Esophagus squamous epithelium (tissue), 5 donors: Measurements from ENCODE around the gene LMF1. TPM values are rescaled to one million over a fixed set of nuclear protein-coding genes. Genes with fewer than 3 reads are reported as not detected.

Experiments
- DNase-seq: peaks from one replicate; lab custom pipeline; 2025; lab: John Stamatoyannopoulos, UW
- H3K27ac ChIP-seq, 4 donors: fragments of 200-600 bp; sonication (generic); one replicate each; pipeline ENCODE4 v1.5.1; 2016 to 2019; ENCODE audit warnings: mild to moderate bottlenecking in 1 of 4
- H3K27me3 ChIP-seq, 4 donors: fragments of 200-600 bp; sonication (generic); 1 replicate in 3 of 4; 2 replicates in 1 of 4; pipeline versions ENCODE4 v1.5.1 to v1.6.0; 2017 to 2021; ENCODE audit warnings: antibody characterized with exemption in 1 of 4
- H3K36me3 ChIP-seq, 3 donors: fragments of 200-600 bp; sonication (generic); one replicate each; pipeline ENCODE4 v1.5.1; 2016 to 2019
- H3K4me1 ChIP-seq, 3 donors: fragments of 200-600 bp; sonication (generic); one replicate each; pipeline ENCODE4 v1.5.1; 2017 to 2019
- H3K4me3 ChIP-seq, 4 donors: fragments of 200-600 bp; sonication (generic); 1 replicate in 3 of 4; 2 replicates in 1 of 4; pipeline ENCODE4 v1.5.1; 2016 to 2019; ENCODE audit warnings: mild to moderate bottlenecking in 2 of 4, moderate library complexity in 1 of 4
- H3K9me3 ChIP-seq, 3 donors: fragments of 200-600 bp; sonication (generic); one replicate each; pipeline ENCODE4 v1.5.1; 2016 to 2019
- CTCF ChIP-seq, 6 experiments: fragments of 450-650 bp in 4 of 6; fragments of 200-600 bp in 2 of 6; sonication (generic) in 2 of 6; IDR thresholded peaks; one replicate each; pipeline ENCODE4 v1.5.1; 2016 to 2019; ENCODE audit warnings: antibody characterized with exemption in 6 of 6, mild to moderate bottlenecking in 4 of 6, moderate library complexity in 4 of 6
- POLR2A ChIP-seq, 4 donors: fragments of 450-650 bp; IDR thresholded peaks; one replicate each; pipeline ENCODE4 v1.6.1; 2017; ENCODE audit warnings: antibody characterized with exemption in 4 of 4, mild to moderate bottlenecking in 4 of 4, moderate library complexity in 3 of 4
- WGBS, 2 donors: methylation state at CpG; one replicate each; pipeline ENCODE4 v1.1.5; 2018; 5-methylcytosine and 5-hydroxymethylcytosine counted together
- intact Hi-C: fragments of 100-400 bp; cut with DNase I; formaldehyde crosslinking; loops from one replicate; pipeline ENCODE4 v1.15.0; 2022
- total RNA-seq, 4 donors: library from RNA; depleted of rRNA; stranded (reverse); fragments of >200 nt; gene quantifications; one replicate each; pipeline ENCODE4 v1.1.0, GENCODE V29; 2016
- donor health status: DM: yes; HTN: yes; CAD: no.

LMF1 gene
- total RNA-seq, 4 donors from 2014 or later = 13.3 to 34.4 (median 23.8) TPM

GRCh38 chr16:882256-882655 is 88.5 kb downstream of the LMF1 start:
- Histone ChIP-seq H3K4me3 (no peak overlapping the region), H3K9me3 (peaks cover 0 to 13% (median 0%) of the 10 kb centered on the region in 3 donors), H3K36me3 (peaks cover 0 to 21% (median 0%) of the 10 kb centered on the region in 3 donors), H3K27me3 (no peaks in the 10 kb centered on the region), H3K27ac (no peak overlapping the region), H3K4me1 (peaks cover 0 to 4% (median 0%) of the 10 kb centered on the region in 3 donors)
- no peak for DNase-seq
- intact Hi-C loops = no loop called here
- WGBS, 2 donors = 73 to 93% methylated on average over 3 to 5 of the region's 7 CpGs
- TF ChIP-seq POLR2A (IDR thresholded peaks at IDR 0.05) = no peak
- TF ChIP-seq CTCF (IDR thresholded peaks at IDR 0.05) = no peak

GRCh38 chr16:881219-882097 is 89.3 kb downstream of the LMF1 start:
- Histone ChIP-seq H3K27ac (no peak overlapping the region), H3K27me3 (no peaks in the 10 kb centered on the region), H3K36me3 (peaks cover 0 to 20% (median 0%) of the 10 kb centered on the region in 3 donors), H3K4me3 (no peak overlapping the region), H3K9me3 (peaks cover 0 to 13% (median 0%) of the 10 kb centered on the region in 3 donors), H3K4me1 (peaks cover 0 to 4% (median 0%) of the 10 kb centered on the region in 3 donors)
- no peak for TF ChIP-seq CTCF (IDR thresholded peaks at IDR 0.05)
- no peak for TF ChIP-seq POLR2A (IDR thresholded peaks at IDR 0.05)
- no peak for DNase-seq
- 74 to 86% methylated on average over 9 to 16 of the region's 21 CpGs for WGBS, 2 donors
- intact Hi-C loops = no loop called here

- Histone ChIP-seq H3K27ac (no peak overlapping the region), H3K27me3 (no peaks in the 10 kb centered on the region), H3K36me3 (peaks cover 0 to 27% (median 0%) of the 10 kb centered on the region in 3 donors), H3K4me1 (no peaks in the 10 kb centered on the region), H3K4me3 (no peak overlapping the region), H3K9me3 (peaks cover 0 to 13% (median 0%) of the 10 kb centered on the region in 3 donors)
- no peak for DNase-seq
- 93% methylated on average over 8 of the region's 23 CpGs; no CpG with 5 or more reads in 1 of the 2 donors for WGBS, 2 donors
- TF ChIP-seq POLR2A (IDR thresholded peaks at IDR 0.05) (no peak), CTCF (IDR thresholded peaks at IDR 0.05) (no peak)
- intact Hi-C loops = no loop called here
Measured at GRCh38 chr16:880471-881171, 90.2 kb downstream of the LMF1 start.

GRCh38 chr16:879986-880385 is 90.8 kb downstream of the LMF1 start:
- Histone ChIP-seq H3K36me3 (peaks cover 0 to 29% (median 0%) of the 10 kb centered on the region in 3 donors), H3K9me3 (peaks cover 0 to 13% (median 0%) of the 10 kb centered on the region in 3 donors), H3K27me3 (no peaks in the 10 kb centered on the region), H3K4me3 (no peak overlapping the region), H3K27ac (no peak overlapping the region), H3K4me1 (no peaks in the 10 kb centered on the region)
- TF ChIP-seq CTCF (IDR thresholded peaks at IDR 0.05) (no peak), POLR2A (IDR thresholded peaks at IDR 0.05) (no peak)
- 80% methylated on average over 4 of the region's 16 CpGs; no CpG with 5 or more reads in 1 of the 2 donors for WGBS, 2 donors
- intact Hi-C loops = no loop called here
- DNase-seq = no peak
